Endodermal cell (in vitro differentiated cells): Measurements from ENCODE around the gene GUCY1A1. TPM values are rescaled to one million over a fixed set of nuclear protein-coding genes. Genes with fewer than 3 reads are reported as not detected.
A peak's percentile ranks its signal among the peaks of the same experiment; 100 is the strongest.

Experiments
- DNase-seq: peaks from one replicate; pipeline ENCODE4 v3.0.0-alpha.2; 2017
- H3K27ac ChIP-seq: 2 replicates; pipeline ENCODE4 v1.5.1; 2013; ENCODE audit warnings: mild to moderate bottlenecking, low read depth, low read length, moderate library complexity
- H3K27me3 ChIP-seq: 2 replicates; pipeline ENCODE4 v1.6.1; 2013; ENCODE audit warnings: mild to moderate bottlenecking, low read length, moderate library complexity; ENCODE audit not compliant: insufficient read depth, control insufficient read depth, poor library complexity, severe bottlenecking
- H3K36me3 ChIP-seq: 2 replicates; pipeline ENCODE4 v1.7.0; 2013; ENCODE audit warnings: mild to moderate bottlenecking, low read length, moderate library complexity; ENCODE audit not compliant: control insufficient read depth, insufficient read depth
- H3K4me1 ChIP-seq: one replicate; pipeline ENCODE4 v1.7.0; 2013; ENCODE audit warnings: low read length; ENCODE audit not compliant: control insufficient read depth, insufficient read depth
- H3K4me3 ChIP-seq: 2 replicates; pipeline ENCODE4 v1.5.1; 2013; ENCODE audit warnings: mild to moderate bottlenecking, low read length, moderate library complexity
- H3K9ac ChIP-seq: 2 replicates; pipeline ENCODE4 v1.6.1; 2013; ENCODE audit warnings: mild to moderate bottlenecking, low read length, moderate library complexity; ENCODE audit not compliant: poor library complexity, severe bottlenecking; ENCODE audit errors: extremely low read depth
- H3K9me3 ChIP-seq: 2 replicates; pipeline ENCODE4 v1.6.1; 2013; ENCODE audit warnings: mild to moderate bottlenecking, low read length, moderate library complexity; ENCODE audit not compliant: control insufficient read depth
- H3K27ac Mint-ChIP-seq: 2 replicates; pipeline ENCODE4 v1.8.0; 2020; ENCODE audit warnings: mixed read lengths
- H3K27me3 Mint-ChIP-seq: 2 replicates; pipeline ENCODE4 v1.8.0; 2021; ENCODE audit warnings: mild to moderate bottlenecking, mixed read lengths; ENCODE audit not compliant: insufficient read depth
- H3K36me3 Mint-ChIP-seq: 2 replicates; pipeline ENCODE4 v1.8.0; 2020; ENCODE audit warnings: low read depth, mixed read lengths
- H3K4me1 Mint-ChIP-seq: 2 replicates; pipeline ENCODE4 v1.8.0; 2020; ENCODE audit warnings: mixed read lengths
- H3K4me3 Mint-ChIP-seq: 2 replicates; pipeline ENCODE4 v1.8.0; 2020; ENCODE audit warnings: mild to moderate bottlenecking, moderate library complexity, mixed read lengths
- H3K9me3 Mint-ChIP-seq: 2 replicates; pipeline ENCODE4 v1.8.0; 2020; ENCODE audit warnings: mild to moderate bottlenecking, mixed read lengths
- WGBS, 2 experiments: methylation state at CpG; one replicate each; pipeline versions ENCODE4 v1.1.5 to v1.1.7; 2013; ENCODE audit warnings: missing lambda C conversion rate in 2 of 2, mixed read lengths in 1 of 2; ENCODE audit not compliant: insufficient coverage in 1 of 2, insufficient read length in 1 of 2; 5-methylcytosine and 5-hydroxymethylcytosine counted together
- total RNA-seq, 2 donors: library from RNA; stranded (reverse); fragmentation: NEBNext Ultra II Directional in 1 of 2; extraction: Animal tissue kit (Norgen Biotek cat#: 25700) in 1 of 2; gene quantifications; 2 replicates in 1 of 2; 3 replicates in 1 of 2; pipeline ENCODE4 v1.2.1, GENCODE V29; 2021
- TF ChIP-seq, protein P1 (sequence below): fragments of 200-600 bp; sonication (generic); conservative IDR thresholded peaks from 2 replicates; pipeline ENCODE4 v1.5.0; 2021; ENCODE audit warnings: antibody characterized with exemption, mild to moderate bottlenecking

The GUCY1A1 gene
- total RNA-seq, 2 donors from 2014 or later = 0.58 to 1.1 TPM

DNA sequence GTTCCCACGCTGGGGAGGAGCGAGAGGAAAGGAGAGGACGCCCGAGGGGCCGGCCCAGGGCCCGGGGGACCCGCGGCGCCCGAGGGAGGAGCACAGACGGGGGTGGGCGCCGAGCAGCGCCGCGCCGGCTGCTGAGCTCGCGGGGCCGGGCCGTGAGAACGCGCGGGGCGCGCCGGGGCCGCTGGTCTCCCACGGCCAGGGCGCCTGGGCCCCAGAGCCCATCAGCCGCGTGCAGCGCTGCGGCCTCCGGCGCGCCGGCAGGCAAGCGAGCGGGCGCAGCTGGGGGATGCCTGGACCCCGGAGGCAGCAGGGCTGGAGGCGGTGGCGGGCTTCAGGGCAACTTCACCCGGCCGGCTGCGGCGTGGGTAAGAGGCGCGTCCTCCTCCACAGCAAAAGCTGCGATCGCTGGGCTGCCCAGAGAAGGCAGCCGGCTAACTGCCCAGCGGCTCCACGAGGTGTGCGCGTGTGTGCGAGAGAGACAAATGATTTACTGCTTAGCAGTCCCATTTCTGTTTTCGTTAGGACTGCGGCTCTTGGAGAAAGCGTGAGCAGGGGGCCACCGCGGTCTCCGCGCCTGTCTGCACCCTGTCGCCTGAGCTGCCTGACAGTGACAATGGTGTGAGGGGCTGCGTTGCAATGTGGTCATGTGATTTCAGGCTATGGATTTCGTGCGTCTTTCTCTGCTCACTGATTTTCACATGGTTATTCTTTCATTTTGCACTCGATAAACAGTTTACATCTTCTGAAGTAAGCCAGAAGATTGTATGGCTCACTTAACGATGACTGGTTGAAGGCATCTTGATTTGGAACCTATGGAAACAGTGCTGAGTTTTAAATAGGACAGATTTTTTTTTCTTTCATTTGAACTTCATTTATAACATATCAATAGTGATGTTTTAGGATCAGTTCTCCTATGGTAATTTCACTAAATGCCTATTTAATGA is 1.2 kb downstream of the GUCY1A1 start:
- DNase-seq = peak; percentile 76
- Mint-ChIP-seq H3K4me1 (peaks cover 45% of the 10 kb centered on the region), H3K36me3 (no peaks in the 10 kb centered on the region), H3K9me3 (no peaks in the 10 kb centered on the region), H3K27me3 (peaks cover 76% of the 10 kb centered on the region), H3K4me3 (peak overlapping the region; percentile 61), H3K27ac (no peak overlapping the region)
- WGBS, 2 experiments = 1 to 5% methylated on average over 16 to 71 of the region's 71 CpGs
- Histone ChIP-seq H3K4me3 (peak overlapping the region; percentile 85), H3K4me1 (peaks cover 9% of the 10 kb centered on the region), H3K9me3 (no peaks in the 10 kb centered on the region), H3K36me3 (no peaks in the 10 kb centered on the region), H3K27me3 (peaks cover 31% of the 10 kb centered on the region), H3K27ac (peak overlapping the region; percentile 39), H3K9ac (peak overlapping the region; percentile 52)
- TF ChIP-seq, protein P1, sequence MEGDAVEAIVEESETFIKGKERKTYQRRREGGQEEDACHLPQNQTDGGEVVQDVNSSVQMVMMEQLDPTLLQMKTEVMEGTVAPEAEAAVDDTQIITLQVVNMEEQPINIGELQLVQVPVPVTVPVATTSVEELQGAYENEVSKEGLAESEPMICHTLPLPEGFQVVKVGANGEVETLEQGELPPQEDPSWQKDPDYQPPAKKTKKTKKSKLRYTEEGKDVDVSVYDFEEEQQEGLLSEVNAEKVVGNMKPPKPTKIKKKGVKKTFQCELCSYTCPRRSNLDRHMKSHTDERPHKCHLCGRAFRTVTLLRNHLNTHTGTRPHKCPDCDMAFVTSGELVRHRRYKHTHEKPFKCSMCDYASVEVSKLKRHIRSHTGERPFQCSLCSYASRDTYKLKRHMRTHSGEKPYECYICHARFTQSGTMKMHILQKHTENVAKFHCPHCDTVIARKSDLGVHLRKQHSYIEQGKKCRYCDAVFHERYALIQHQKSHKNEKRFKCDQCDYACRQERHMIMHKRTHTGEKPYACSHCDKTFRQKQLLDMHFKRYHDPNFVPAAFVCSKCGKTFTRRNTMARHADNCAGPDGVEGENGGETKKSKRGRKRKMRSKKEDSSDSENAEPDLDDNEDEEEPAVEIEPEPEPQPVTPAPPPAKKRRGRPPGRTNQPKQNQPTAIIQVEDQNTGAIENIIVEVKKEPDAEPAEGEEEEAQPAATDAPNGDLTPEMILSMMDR = no peak

DNA sequence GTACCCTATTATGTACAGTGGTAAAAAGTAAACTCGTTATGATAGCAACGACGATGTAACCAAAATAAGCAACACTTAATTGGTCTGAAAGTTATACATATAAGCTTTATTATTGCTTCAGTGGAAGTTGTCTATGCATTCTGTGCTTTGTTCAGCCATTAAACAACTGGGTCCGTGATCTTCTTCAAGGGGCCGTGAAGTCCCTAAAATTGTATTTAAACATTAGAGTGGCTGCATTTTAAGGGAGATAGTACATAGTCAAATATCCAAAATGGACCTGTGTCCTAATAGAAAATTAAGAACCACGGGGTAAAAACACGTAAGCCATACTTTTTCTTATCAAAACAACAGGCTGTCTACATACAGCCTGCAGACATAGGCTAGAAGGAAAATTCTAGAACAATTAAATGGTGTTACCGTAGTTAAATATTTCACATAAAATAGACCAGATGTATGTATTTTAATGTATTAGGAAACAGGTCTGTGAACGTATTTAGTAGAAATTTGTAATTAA is 2.1 kb downstream of the GUCY1A1 start:
- Histone ChIP-seq H3K9me3 (no peaks in the 10 kb centered on the region), H3K27ac (no peak overlapping the region), H3K9ac (no peak overlapping the region), H3K27me3 (peaks cover 31% of the 10 kb centered on the region), H3K4me1 (peaks cover 9% of the 10 kb centered on the region), H3K4me3 (peak overlapping the region; percentile 85), H3K36me3 (no peaks in the 10 kb centered on the region)
- H3K4me1 Mint-ChIP-seq = peaks cover 45% of the 10 kb centered on the region
- no peaks in the 10 kb centered on the region for H3K36me3 Mint-ChIP-seq
- TF ChIP-seq, protein P1 = no peak
- 83 to 87% methylated on average over 3 to 7 of the region's 9 CpGs for WGBS, 2 experiments
- H3K4me3 Mint-ChIP-seq = no peak overlapping the region
- DNase-seq = no peak
- no peaks in the 10 kb centered on the region for H3K9me3 Mint-ChIP-seq
- peaks cover 70% of the 10 kb centered on the region for H3K27me3 Mint-ChIP-seq
- no peak overlapping the region for H3K27ac Mint-ChIP-seq

DNA sequence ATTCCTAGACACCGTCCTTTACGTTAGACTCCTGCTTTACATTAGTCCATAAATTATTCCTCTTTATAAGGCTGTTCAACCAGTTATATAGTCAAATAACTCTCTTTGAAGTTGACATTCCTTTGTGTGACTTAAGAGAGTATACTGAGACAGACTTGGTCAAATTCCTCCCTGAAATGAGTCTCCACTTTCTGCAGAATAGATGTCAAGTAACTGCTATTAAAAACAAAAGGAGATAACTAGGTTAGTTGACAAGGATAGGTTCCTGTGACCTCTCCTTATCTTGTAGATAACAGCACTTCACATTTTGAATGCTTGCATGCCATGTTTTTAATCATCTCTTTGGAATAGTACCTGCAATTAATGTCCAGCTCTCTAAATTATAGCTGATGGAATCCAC is 5.7 kb downstream of the GUCY1A1 start:
- TF ChIP-seq, protein P1 = no peak
- Histone ChIP-seq H3K4me3 (peak overlapping the region; percentile 47), H3K27me3 (peaks cover 14% of the 10 kb centered on the region), H3K36me3 (no peaks in the 10 kb centered on the region), H3K9me3 (no peaks in the 10 kb centered on the region), H3K27ac (no peak overlapping the region), H3K4me1 (peaks cover 4% of the 10 kb centered on the region), H3K9ac (no peak overlapping the region)
- H3K4me1 Mint-ChIP-seq = peaks cover 36% of the 10 kb centered on the region
- no peaks in the 10 kb centered on the region for H3K36me3 Mint-ChIP-seq
- H3K27me3 Mint-ChIP-seq = peaks cover 36% of the 10 kb centered on the region
- H3K27ac Mint-ChIP-seq = no peak overlapping the region
- WGBS, 2 experiments = 92 to 100% methylated on average over 2 of the region's 2 CpGs
- no peaks in the 10 kb centered on the region for H3K9me3 Mint-ChIP-seq
- no peak overlapping the region for H3K4me3 Mint-ChIP-seq
- DNase-seq = no peak
